Subcutaneous abdominal adipose tissue (tissue), 5 donors: ENCODE measurements around the gene CAMKK2.
A peak's percentile ranks its signal among the peaks of the same experiment; 100 is the strongest.

Source experiments
- H3K27ac ChIP-seq: one replicate; pipeline ENCODE4 v1.7.0; 2013; ENCODE audit warnings: low read depth, mild to moderate bottlenecking, inconsistent platforms, low read length, moderate library complexity
- H3K27me3 ChIP-seq, 5 donors: one replicate each; pipeline ENCODE4 v1.7.0; 2013; ENCODE audit warnings: low read length in 5 of 5, inconsistent platforms in 1 of 5; ENCODE audit not compliant: control insufficient read depth in 5 of 5, insufficient read depth in 4 of 5
- H3K36me3 ChIP-seq, 5 donors: one replicate each; pipeline ENCODE4 v1.7.0; 2013; ENCODE audit warnings: low read length in 5 of 5; ENCODE audit not compliant: control insufficient read depth in 5 of 5, insufficient read depth in 5 of 5
- H3K4me1 ChIP-seq, 5 donors: one replicate each; pipeline ENCODE4 v1.7.0; 2013; ENCODE audit warnings: low read length in 5 of 5, mild to moderate bottlenecking in 3 of 5, moderate library complexity in 1 of 5; ENCODE audit not compliant: control insufficient read depth in 5 of 5, insufficient read depth in 5 of 5
- H3K4me3 ChIP-seq, 5 donors: one replicate each; pipeline ENCODE4 v1.7.0; 2013; ENCODE audit warnings: low read length in 5 of 5, low read depth in 1 of 5
- H3K9ac ChIP-seq, 5 donors: one replicate each; pipeline ENCODE4 v1.7.0; 2013; ENCODE audit warnings: low read length in 5 of 5, mild to moderate bottlenecking in 4 of 5, moderate library complexity in 3 of 5
- H3K9me3 ChIP-seq, 5 donors: one replicate each; pipeline ENCODE4 v1.7.0; 2013; ENCODE audit warnings: low read length in 5 of 5; ENCODE audit not compliant: control insufficient read depth in 5 of 5
- donor health status: healthy.
- donor health status: healthy.
- donor health status: healthy.
- donor health status: healthy.
- donor health status: healthy.

CAMKK2 gene

GRCh38 chr12:121296618-121297434 is at the start of gene CAMKK2:
CAMKK2 (minus strand) TSS chr12:121296709; CDS start chr12:121274526, 22,183 bp downstream.
- no peaks in the 10 kb centered on the region for H3K27me3 ChIP-seq
- H3K9me3 ChIP-seq = no peaks in the 10 kb centered on the region
- peak within 1 kb of the TSS; percentile 62 for H3K27ac ChIP-seq
- H3K4me1 ChIP-seq = peaks cover 6 to 50% (median 46%) of the 10 kb centered on the region in 5 donors
- peak within 1 kb of the TSS; percentile 86 to 95 (median 88) for H3K4me3 ChIP-seq
- H3K9ac ChIP-seq = peak within 1 kb of the TSS; percentile 48 to 93 (median 86)
- peaks cover 0 to 4% (median 0%) of the 10 kb centered on the region in 5 donors for H3K36me3 ChIP-seq

- peaks cover 32 to 63% (median 49%) of the 10 kb centered on the region in 5 donors for H3K36me3 ChIP-seq
- H3K4me1 ChIP-seq = no peaks in the 10 kb centered on the region
- no peaks in the 10 kb centered on the region for H3K9me3 ChIP-seq
- peak overlapping the region in 1 of 5 donors; percentile 12 for H3K9ac ChIP-seq
- no peak overlapping the region for H3K27ac ChIP-seq
- H3K4me3 ChIP-seq = no peak overlapping the region
- H3K27me3 ChIP-seq = no peaks in the 10 kb centered on the region
Observed at GRCh38 chr12:121345151-121345815, 48.8 kb upstream of the CAMKK2 start.

- no peaks in the 10 kb centered on the region for H3K4me1 ChIP-seq
- H3K4me3 ChIP-seq = no peak overlapping the region
- no peaks in the 10 kb centered on the region for H3K27me3 ChIP-seq
- H3K9ac ChIP-seq = no peak overlapping the region
- no peak overlapping the region for H3K27ac ChIP-seq
- H3K36me3 ChIP-seq = peaks cover 32 to 69% (median 49%) of the 10 kb centered on the region in 5 donors
- no peaks in the 10 kb centered on the region for H3K9me3 ChIP-seq
Observed at GRCh38 chr12:121344506-121344905, 48.0 kb upstream of the CAMKK2 start.

GRCh38 chr12:121337416-121337815 is 40.9 kb upstream of the CAMKK2 start:
- no peak overlapping the region for H3K9ac ChIP-seq

GRCh38 chr12:121334513-121335343 is 38.2 kb upstream of the CAMKK2 start:
- Histone ChIP-seq H3K27me3 (no peaks in the 10 kb centered on the region), H3K4me1 (peaks cover 0 to 3% (median 0%) of the 10 kb centered on the region in 5 donors), H3K27ac (no peak overlapping the region), H3K36me3 (peaks cover 27 to 72% (median 55%) of the 10 kb centered on the region in 5 donors), H3K9ac (peak overlapping the region in 3 of 5 donors; percentile 37 to 66 (median 60)), H3K9me3 (no peaks in the 10 kb centered on the region), H3K4me3 (no peak overlapping the region)

More at GRCh38 chr12:121337416-121337815, 40.9 kb upstream of the CAMKK2 start:
- H3K27ac ChIP-seq = no peak overlapping the region
- H3K4me1 ChIP-seq = peaks cover 0 to 3% (median 0%) of the 10 kb centered on the region in 5 donors
- no peaks in the 10 kb centered on the region for H3K9me3 ChIP-seq
- H3K27me3 ChIP-seq = no peaks in the 10 kb centered on the region
- H3K4me3 ChIP-seq = no peak overlapping the region
- peaks cover 15 to 65% (median 42%) of the 10 kb centered on the region in 5 donors for H3K36me3 ChIP-seq

GRCh38 chr12:121333747-121334146 is 37.2 kb upstream of the CAMKK2 start:
- no peak overlapping the region for H3K27ac ChIP-seq
- H3K9me3 ChIP-seq = no peaks in the 10 kb centered on the region
- H3K4me1 ChIP-seq = peaks cover 0 to 3% (median 0%) of the 10 kb centered on the region in 5 donors
- no peak overlapping the region for H3K9ac ChIP-seq
- no peaks in the 10 kb centered on the region for H3K27me3 ChIP-seq
- H3K4me3 ChIP-seq = no peak overlapping the region
- peaks cover 29 to 72% (median 55%) of the 10 kb centered on the region in 5 donors for H3K36me3 ChIP-seq

GRCh38 chr12:121331248-121331647 is 34.7 kb upstream of the CAMKK2 start:
- Histone ChIP-seq H3K9ac (peak overlapping the region in 1 of 5 donors; percentile 12), H3K4me1 (peaks cover 0 to 18% (median 3%) of the 10 kb centered on the region in 5 donors), H3K27me3 (no peaks in the 10 kb centered on the region), H3K27ac (no peak overlapping the region), H3K9me3 (no peaks in the 10 kb centered on the region), H3K4me3 (no peak overlapping the region), H3K36me3 (peaks cover 40 to 81% (median 70%) of the 10 kb centered on the region in 5 donors)

GRCh38 chr12:121330692-121331091 is 34.2 kb upstream of the CAMKK2 start:
- Histone ChIP-seq H3K27ac (no peak overlapping the region), H3K27me3 (no peaks in the 10 kb centered on the region), H3K4me1 (peaks cover 0 to 18% (median 3%) of the 10 kb centered on the region in 5 donors), H3K36me3 (peaks cover 42 to 83% (median 71%) of the 10 kb centered on the region in 5 donors), H3K4me3 (no peak overlapping the region), H3K9me3 (no peaks in the 10 kb centered on the region), H3K9ac (no peak overlapping the region)

- H3K9me3 ChIP-seq = no peaks in the 10 kb centered on the region
- H3K27me3 ChIP-seq = no peaks in the 10 kb centered on the region
- peaks cover 0 to 18% (median 3%) of the 10 kb centered on the region in 5 donors for H3K4me1 ChIP-seq
- H3K27ac ChIP-seq = no peak overlapping the region
- no peak overlapping the region for H3K9ac ChIP-seq
- peaks cover 42 to 80% (median 66%) of the 10 kb centered on the region in 5 donors for H3K36me3 ChIP-seq
- no peak overlapping the region for H3K4me3 ChIP-seq
Observed at GRCh38 chr12:121330195-121330594, 33.7 kb upstream of the CAMKK2 start.
